ENCODE results near the gene EFCAB7.
A peak's percentile ranks its signal among the peaks of the same experiment; 100 is the strongest.

EFCAB7 gene, protein sequence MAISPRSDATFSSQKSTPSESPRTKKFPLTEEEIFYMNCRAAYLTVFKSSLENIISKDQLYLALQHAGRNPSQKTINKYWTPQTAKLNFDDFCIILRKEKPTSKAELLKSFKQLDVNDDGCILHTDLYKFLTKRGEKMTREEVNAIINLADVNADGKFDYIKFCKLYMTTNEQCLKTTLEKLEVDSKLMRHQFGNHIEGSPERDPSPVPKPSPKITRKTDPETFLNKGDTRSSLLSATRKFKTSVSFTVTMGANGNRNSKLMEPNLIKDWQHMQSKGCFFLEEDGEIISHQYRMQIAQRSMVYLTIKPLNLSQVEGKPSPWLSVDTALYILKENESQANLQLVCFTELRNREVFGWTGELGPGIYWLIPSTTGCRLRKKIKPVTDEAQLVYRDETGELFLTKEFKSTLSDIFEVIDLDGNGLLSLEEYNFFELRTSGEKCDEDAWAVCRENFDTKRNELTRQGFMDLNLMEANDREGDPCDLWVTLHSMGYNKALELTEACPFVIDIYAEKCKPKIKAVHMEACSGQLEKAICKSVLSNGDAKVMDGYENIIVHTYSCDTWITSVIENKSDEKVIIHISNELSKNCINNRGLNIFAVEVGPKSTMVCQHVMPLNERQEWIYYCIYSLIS

DNA sequence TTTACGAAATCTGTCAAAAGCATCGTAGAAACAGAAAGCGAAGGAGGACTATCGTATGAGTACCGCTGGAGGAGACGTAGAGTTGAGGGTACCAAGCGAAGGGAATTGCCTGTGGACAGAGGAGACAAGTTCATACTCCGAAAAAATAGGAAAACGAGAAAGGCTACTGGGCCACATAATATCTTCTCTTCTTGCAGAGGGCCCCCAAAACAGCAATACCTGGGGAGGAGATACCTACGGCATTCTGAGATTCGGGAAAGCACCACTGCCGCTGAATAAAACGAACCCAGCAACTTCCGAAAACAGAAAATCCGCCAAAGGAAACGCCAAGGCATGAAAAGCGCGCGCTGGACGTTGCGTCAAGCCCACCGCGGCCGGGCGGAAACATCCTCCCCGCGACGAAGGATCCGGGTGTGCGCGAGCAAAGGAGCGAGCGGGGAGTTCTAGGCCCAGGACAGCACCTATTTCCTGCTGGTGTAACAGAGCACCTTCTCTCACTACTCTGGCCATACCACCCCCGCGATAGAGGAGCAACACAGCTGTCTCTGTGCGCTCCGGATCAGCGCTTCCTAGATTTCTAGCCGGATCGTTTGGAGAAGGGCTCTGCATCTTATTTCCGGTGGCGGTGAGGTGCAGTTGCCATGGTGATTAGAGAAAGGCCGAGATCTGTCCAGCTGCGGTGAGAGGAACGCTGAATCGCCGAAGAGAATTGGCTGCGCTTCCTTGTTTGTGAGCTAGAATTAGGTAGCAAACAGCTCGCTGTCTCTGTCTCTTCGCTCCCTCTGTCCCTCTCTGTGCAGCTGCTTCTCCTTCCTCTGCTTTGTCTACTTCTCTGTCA is at the start of gene EFCAB7, which contains the start of gene ITGB3BP:
EFCAB7 (plus strand) TSS at position 635 of the 838 bp plus-strand sequence. CDS start 2,048 bp downstream, outside the sequence.
ITGB3BP (minus strand) TSS at position 335 of the 838 bp plus-strand sequence; CDS start at position 243, 92 bp downstream.
- DNase-seq (ENCODE audit: low spot score) = peak; percentile 67

DNA sequence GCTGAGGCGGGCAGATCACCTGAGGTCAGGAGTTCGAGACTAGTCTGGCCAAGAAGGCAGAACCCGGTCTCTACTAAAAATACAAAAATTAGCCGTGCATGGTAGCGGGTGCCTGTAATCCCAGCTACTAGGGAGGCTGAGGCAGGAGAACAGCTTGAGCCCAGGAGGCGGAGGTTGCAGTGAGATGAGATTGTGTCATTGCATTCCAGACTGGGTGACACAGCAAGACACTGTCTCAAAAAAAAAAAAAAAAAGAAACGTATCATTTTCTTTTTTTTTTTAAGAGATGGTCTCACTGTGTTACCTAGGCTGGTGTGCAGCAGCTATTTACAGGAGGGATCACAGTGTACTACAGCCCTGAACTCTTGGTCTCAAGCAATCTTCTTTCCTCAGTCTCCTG is 47.6 kb upstream of the EFCAB7 start:
- no peak for DNase-seq (ENCODE audit: low spot score)

DNA sequence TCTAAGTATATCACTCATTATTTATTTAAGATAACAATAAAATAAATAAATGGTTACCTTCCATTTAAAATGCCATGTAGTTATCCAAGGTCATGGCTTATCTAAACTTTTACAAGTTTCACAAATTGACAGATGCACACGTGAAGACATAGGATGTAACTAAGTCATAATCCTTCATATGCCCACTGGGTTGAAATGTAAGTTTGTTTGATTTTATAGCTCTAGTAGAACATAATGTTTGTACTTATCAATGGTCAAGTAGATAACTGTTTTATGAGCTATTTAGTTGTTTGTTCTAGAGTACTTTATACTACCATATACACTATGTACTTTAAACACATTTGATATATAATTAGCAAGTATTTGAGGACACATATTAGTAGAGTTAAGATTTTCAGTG is 43.3 kb upstream of the EFCAB7 start:
- DNase-seq (ENCODE audit: low spot score) = no peak

DNA sequence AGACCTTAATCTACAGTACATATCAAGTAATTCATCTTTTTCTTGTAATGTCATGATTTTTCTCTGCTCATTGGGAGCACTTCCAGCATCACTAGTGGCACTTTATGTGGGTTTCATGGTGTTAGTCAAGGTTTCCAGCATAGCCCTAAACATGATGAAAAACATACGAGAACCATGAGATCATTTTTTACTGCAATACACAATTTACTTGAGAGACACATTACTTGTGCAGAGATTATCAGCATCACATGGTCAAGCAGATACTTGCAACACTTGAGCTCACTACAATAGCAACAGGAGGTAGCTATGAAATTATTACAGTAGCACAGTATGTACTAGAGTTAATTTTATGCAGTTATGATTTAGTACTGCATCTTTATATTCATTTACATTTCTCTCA is 36.7 kb upstream of the EFCAB7 start:
- DNase-seq (ENCODE audit: low spot score) = no peak

DNA sequence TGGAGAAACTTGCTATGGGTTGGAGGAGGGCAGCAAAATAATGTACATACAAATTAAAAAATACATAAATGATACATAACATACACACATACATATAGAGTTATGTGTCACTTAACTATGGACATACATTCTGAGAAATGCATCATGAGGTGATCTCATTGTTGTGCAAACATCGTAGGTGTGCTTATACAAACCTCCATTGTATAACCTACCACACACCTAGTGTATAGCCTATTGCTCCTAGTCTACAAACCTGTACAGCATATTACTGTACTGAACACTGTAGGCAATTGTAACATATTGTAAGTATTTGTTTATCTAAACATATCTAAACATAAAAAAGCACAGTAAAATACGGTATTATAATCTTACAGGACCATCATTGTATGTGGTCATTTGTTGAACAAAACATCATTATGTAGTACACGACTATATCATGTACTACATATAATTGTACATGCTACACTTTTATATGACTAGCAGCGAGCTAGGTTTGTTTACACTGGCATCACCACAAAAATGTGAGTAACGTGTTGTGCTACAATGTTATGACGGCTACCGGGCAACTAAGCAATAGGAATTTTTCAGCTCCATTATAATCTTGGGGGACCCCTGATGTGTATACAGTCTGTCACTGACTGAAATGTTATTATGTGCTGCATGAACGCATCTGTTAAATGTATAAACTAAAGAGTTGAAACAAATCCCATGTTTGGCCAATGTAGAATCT is 35.8 kb upstream of the EFCAB7 start:
- DNase-seq (ENCODE audit: low spot score) = peak; percentile 4

DNA sequence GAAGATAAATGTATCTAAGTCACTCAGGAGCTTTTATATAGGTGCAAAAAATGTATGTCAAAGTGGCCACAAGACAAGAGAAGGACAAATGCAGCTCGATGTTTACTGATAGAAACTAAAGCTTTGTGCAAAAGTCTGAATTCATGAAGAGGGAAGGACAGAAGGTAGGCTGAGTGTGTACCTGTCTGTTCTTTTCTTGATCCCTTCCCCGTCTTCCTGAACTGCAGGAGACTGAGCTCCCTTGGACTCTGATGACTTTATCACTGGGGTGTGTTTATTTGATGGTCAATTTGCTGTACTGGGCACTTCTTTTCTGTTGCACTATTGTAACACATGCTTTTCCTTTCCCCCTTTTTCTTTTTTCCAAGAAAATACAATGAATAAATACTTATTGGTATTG is 25.7 kb upstream of the EFCAB7 start:
- DNase-seq (ENCODE audit: low spot score) = no peak

DNA sequence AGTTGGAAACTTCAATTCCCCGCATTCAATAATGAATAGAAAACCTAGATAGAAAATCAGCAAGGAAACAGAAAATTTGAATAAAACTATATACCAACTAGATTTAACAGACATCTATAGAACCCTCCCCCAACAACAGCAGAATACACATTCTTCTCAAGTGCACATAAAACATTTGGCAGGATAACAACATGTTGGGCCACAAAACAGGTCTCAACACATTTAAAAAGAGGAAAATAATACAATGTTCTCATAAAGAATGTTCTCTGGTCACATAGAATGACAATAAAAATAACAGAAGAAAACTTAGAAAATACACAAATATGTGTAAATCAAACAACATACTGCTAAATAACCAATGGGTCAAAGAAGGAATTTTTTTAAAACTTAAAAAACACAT is 25.2 kb upstream of the EFCAB7 start:
- no peak for DNase-seq (ENCODE audit: low spot score)

DNA sequence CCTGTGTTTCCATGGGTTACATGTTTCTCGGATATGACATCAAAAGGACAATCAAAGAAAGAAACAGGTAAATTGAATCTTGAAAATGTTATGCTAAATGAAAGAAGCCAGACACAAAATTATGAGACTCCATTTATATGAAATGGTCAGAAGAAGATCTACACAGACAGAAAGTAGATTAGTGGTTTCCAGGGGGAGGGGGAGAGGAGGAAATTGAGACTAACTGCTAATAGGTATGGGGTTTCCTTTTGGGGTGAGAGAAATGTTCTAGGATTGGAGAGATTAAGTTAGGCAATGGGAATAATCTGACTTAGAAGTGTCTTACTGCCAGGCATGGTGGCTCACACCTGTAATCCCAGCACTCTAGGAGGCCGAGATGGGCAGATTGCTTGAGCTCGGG is 22.1 kb upstream of the EFCAB7 start:
- no peak for DNase-seq (ENCODE audit: low spot score)

DNA sequence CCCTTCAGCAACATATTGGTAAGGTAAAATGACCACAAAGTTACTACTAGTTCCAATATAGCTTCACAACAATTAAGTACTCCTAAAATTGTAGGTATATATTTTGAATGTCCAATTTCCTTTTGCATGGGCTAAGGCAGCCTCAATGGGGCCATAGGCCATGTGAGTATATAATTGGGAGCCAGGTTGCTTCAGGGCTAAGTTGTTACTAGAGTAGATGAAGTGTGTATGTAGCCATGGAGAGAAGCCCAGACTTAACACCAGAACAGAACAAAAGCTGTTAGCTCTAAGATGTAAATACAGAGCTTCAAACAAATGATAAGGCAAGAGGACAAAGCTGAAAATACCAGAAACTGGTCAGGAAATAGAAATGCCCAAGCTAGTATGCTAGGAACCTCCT is 16.5 kb upstream of the EFCAB7 start:
- no peak for DNase-seq (ENCODE audit: low spot score)

DNA sequence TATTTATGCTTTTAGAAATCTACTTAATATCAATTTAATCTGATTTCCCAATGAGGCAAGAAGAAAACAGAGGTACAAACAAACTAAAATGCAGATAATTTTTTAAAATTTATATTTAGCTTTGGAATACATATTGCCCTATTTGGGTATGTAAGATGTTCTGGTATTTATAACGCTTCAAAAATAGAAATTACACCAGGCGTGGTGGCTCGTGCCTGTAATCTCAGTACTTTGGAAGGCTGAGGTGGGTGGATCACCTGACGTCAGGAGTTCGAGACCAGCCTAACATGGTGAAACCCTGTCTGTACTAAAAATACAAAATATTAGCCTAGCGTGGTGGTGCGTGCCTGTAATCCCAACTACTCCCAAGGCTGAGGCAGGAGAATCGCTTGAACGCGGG is 13.6 kb upstream of the EFCAB7 start:
- no peak for DNase-seq (ENCODE audit: low spot score)

DNA sequence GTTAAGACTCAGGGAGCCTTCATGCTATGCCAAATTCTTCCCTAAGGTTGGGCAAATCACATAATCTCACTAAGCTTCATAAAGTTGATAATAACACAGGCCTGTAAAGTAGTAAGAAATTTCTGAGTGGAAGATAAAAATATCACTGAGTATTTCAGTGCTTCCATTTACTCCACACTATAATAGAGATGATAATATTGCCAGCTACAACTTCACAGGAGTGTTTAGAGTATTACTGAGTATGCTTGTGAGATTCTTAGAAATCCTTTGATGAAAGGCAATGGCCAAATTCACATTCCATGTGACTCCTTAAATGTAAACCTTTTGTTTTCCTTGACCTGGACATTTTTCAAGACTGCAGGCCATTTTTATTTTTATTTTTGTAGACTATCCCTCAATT is 10.7 kb upstream of the EFCAB7 start:
- no peak for DNase-seq (ENCODE audit: low spot score)

DNA sequence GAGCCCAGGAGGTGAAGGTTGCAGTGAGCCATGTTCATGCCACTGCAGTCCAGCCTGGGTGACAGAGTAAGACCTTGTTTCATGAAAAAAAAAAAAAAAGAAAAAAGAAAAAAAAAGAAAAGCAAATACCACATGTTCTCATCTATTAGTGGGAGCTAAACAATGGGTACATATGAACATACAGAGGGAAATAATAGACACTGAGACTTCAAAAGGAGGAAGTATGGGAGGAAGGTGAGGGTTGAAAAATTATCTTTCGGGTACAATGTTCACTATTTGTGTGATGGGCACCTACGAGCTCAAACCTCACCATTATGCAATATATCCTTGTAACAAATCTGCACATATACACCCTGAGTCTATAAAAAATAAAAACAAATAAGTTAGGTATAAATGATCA is 6.7 kb upstream of the EFCAB7 start:
- DNase-seq (ENCODE audit: low spot score) = no peak

DNA sequence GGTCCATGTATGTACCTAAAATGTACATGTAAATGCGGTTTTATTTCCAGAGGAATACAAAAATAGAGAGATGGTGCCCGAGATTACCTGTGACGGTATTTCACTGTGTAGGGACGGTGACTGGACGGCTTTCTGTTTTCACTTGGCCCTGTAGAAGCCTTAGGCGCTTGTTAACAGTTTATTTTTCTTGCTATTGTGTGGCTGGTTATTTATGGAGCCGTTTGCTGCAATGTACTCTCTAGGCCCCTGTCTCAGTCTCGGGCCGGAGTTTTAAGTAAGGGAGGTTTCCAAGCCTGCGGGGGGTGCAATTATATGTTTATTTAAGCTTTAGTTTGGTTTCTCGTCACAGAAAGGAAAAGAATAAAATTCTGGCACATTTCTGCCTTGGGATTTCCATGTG is 413 bp downstream of the EFCAB7 start:
- DNase-seq (ENCODE audit: low spot score) = no peak

DNA sequence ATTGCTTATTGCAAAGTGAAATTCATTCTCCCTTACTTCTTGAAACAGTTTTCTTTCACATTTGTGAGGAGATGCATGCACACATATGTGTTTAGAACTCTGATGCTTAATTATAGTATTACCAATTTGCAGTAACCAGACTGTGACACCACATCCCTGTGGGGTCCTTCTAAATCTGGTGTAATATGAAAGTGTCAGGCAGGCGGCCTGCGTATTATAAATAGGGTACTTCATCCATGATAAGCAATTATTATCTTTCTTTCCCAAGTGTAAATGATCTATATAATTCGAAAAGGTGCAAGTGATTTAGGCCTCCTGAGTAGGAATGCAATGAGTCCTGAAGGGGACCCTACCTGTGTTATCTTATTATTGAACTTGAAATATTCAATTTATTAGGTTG is 876 bp downstream of the EFCAB7 start:
- DNase-seq (ENCODE audit: low spot score) = no peak

DNA sequence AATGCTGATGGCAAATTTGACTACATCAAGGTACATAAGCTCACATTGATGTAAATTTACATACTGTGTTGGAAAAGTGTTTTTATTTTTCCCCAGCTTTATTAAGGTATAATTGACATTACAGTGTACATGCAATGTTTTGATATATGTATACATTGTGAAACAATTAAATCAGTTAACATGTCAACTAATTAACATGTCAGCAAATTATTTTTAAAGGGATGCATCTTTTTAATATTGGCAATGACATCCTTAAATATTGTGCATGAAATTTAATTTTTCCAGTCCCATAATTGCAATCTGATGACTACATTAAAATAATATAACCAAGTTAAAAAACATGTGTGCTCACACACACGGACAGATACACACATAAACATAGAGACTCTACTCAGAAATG is 9.4 kb downstream of the EFCAB7 start:
- no peak for DNase-seq (ENCODE audit: low spot score)

DNA sequence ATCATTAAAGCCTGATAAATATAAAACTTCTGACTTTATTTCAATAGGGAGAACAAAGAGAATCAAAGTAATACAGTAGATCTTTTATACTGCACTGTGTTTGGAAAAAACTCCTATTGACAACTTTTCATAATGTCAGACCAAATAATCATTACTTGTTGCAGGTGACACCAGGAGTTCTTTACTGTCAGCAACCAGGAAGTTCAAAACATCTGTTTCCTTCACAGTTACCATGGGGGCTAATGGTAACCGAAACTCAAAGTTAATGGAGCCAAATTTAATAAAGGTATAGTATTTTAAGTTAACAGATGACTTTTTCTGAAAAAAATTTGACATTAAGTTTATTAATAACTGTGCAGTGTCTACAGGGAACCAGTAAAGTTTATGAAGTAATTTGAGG is 10.6 kb downstream of the EFCAB7 start:
- DNase-seq (ENCODE audit: low spot score) = no peak

DNA sequence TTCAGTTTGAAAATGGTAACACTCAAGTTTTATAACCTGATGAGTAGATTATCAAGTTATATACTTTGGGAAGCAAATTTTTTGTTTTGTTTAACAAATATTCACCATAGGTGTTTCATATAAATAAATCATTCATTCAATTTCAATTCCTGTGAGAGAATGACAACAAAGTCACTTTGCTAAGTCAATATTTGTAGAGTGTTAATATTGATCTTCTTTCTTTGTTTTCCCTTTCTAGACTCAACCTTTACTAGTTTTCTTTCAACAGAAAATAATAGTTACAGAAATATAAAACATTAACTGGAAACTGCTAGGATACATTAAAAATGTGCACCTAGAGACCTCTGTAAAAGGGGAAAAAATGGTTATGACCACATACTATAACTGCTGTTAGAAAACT is 11.1 kb downstream of the EFCAB7 start:
- DNase-seq (ENCODE audit: low spot score) = no peak

DNA sequence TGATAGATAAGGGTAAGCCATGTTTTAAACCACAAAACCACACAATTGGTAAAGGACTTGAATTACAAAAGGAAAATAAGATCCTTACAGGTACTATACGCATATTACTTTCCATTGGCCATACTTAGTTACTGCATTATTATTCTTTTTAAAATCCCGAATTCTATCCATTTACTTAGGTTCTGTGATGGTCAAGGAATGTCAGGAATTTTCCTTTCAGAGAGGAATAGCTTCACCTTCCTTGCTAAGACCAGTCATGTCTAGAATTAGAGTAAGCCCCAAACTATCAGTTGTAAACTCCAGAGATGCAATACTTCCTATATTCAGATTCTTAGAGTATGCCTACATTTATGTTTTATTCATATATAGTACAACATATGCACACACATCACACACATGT is 13.7 kb downstream of the EFCAB7 start:
- DNase-seq (ENCODE audit: low spot score) = no peak

DNA sequence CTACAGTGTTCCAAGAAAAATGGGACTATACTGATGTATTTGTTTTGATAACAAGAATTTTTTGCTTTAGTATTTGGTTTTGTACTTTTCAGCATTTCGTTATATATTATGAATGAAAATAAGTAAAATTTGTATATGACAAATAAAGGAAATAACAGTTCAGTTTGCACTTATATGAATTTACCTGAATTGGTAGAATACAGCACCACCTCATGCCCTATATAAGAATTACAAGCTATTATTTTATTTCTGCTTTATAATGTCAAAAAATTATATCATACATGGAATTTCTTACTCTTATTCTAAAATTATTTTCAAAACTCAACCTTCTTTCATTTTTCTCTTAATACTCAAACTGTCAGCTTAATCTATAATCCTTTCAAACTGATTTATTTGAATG is 14.6 kb downstream of the EFCAB7 start:
- DNase-seq (ENCODE audit: low spot score) = no peak

DNA sequence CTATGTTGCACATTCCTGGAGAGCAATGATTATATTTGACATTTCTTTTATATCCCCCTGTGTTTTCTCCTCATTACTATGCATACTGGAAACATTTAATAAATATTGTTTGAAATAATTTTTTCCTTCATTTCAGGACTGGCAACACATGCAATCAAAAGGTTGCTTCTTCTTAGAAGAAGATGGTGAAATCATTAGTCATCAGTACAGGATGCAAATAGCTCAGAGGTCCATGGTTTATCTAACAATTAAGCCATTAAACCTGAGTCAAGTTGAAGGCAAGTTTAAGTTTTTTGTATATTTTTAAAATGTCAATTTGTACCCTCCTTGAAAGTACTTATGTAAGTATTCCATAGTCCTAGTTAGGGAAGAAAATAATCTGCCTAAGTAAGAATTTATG is 22.5 kb downstream of the EFCAB7 start:
- no peak for DNase-seq (ENCODE audit: low spot score)

DNA sequence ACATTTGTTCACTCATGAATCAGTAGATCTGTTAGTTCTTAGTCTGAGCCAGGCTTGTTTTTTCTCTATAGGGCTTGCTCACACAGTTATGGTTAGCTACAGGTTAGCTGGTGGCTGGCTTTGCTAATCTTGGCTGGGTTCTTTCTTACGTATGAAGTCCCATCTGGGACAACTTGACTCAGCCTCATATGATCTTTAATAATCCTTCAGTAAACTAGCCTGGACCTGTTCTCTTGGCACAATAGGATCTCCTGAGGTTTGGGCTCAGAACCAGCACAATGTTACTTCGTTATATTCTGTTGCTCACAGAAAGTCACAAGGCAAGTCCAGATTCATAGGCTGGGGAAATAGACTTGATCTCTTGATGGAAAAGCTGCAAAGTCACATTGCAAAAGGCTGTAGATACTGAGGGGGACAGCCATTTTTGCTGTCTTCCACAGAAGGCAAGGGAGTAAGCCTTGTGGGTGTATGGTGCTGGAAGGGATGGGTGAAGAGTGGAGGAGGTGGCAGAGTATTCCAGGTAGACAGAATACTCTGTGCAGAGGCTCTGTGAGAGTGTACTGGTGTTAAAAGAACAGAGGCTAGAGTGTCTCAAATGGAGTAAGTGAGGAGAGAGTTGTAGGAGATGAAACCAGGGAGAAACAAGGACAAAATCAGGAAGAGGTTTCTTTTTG is 24.4 kb downstream of the EFCAB7 start:
- DNase-seq (ENCODE audit: low spot score) = no peak

DNA sequence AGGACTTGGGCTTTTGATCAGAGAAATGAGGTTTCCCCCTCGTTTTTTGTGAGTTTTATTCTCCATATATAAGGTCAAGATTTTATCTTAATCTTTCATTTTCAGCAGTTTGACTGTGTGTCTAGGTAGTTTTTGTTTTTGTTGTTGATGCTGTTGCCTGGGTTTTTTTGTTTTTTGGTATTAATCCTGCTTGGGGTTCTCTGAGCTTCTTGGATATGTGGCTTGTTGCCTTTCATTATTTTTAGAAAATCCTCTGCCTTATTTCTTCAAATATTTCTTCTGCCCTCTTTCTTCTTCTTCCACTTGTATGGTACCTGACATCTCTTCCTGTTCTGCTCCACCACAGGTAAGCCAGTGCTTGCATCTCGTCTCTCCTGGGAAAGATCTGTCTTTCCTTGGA is 25.0 kb downstream of the EFCAB7 start:
- DNase-seq (ENCODE audit: low spot score) = no peak
